GM21529 (cell line): ENCODE results near the gene NLGN3.
"Not testable (repeated sequence)": the region's sequence is repeated elsewhere in the genome, so short reads cannot be mapped to it uniquely, and the experiment has no call there.

Experiments
- ATAC-seq: cut with Tn5 transposase; IDR thresholded peaks from one replicate; pipeline ENCODE4 v1.9.1; 2021; ENCODE audit not compliant: unreplicated experiment

Gene NLGN3

GRCh38 chrX:71168134-71168533 lies 23.5 kb downstream of the NLGN3 start:
- ATAC-seq: no peak

GRCh38 chrX:71169586-71169985 lies 24.9 kb downstream of the NLGN3 start:
- ATAC-seq: no peak

GRCh38 chrX:71170660-71171059 lies 26.0 kb downstream of the NLGN3 start:
- no peak for ATAC-seq

- ATAC-seq: no peak
Observed at GRCh38 chrX:71171110-71171801, 26.6 kb downstream of the NLGN3 start.

GRCh38 chrX:71173440-71173839 lies 28.8 kb downstream of the NLGN3 start:
- ATAC-seq: no peak

- ATAC-seq: no peak
Observed at GRCh38 chrX:71174795-71175194, 30.2 kb downstream of the NLGN3 start.

GRCh38 chrX:71175531-71175930 lies 30.9 kb downstream of the NLGN3 start:
- ATAC-seq: no peak

- ATAC-seq: no peak
Observed at GRCh38 chrX:71177327-71177726, 32.7 kb downstream of the NLGN3 start.

- peak; percentile 38 for ATAC-seq
Observed at GRCh38 chrX:71178908-71179307, 34.3 kb downstream of the NLGN3 start.

DNA sequence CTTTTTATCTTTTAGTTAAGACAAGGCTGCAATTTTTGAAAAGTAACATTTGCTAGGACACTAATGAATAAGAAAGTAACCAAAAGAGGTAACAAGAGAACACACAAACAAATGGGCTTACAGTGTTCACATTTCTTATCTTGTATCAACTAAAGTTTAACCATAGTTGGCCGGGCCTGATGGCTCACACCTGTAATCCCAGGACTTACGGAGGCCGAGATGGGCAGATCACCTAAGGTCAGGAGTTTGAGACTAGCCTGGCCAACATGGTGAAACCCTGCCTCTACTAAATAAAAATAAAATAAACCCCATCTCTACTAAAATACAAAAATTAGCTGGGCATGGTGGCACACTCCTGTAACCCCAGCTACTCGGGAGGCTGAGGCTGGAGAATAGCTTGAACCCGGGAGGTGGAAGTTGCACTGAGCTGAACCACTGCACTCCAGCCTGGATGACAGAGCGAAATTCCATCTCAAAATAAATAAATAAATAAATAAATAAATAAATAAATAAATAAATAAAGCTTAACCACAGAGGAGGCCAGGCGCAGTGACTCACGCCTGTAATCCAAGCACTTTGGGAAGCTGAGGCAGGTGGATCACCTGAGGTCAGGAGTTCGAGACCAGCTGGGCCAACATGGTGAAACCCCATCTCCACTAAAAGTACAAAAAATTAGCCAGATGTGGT lies 36.1 kb downstream of the NLGN3 start:
- ATAC-seq: not testable (repeated sequence)

DNA sequence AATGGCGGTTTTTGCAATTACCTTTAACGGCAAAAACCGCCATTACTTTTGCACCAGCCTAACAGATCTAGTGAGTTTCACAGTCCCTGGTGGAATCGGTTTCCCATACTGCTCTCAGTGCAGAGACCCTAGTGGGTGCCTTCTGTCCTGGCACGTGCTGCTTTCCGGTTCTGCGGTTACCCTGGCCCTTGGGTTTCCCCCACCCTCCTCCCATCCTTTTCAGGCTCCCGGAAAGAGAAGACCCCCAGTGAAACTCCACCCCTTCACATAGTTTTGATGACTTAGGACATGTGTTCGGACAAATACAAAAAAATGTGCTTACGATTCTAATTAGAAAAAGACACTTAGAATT lies 36.9 kb downstream of the NLGN3 start:
- ATAC-seq: peak; percentile 37

GRCh38 chrX:71181910-71182799 lies 37.5 kb downstream of the NLGN3 start:
- peak; percentile 88 for ATAC-seq

DNA sequence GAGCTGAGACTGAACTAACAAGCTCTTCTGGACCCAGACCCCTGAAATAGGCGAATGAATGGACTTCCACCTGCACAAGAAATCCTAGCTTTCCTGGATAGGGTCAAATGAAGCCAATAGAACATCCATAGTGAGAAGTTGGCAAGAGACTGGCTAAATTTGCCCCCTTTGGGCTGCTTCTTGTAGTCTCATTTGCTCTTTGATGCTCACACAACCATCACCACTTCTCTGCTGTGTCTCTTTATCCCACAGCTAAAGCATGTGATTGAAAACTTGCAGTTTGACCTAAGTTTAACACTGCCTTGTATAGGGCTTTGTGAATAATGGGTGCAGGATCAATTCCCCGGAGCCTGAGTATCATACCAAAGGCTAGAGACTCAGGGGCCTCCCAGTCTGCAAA lies 38.2 kb downstream of the NLGN3 start:
- no peak for ATAC-seq

- no peak for ATAC-seq
Observed at GRCh38 chrX:71183341-71183740, 38.7 kb downstream of the NLGN3 start.

GRCh38 chrX:71184092-71184491 lies 39.5 kb downstream of the NLGN3 start:
- ATAC-seq: no peak

DNA sequence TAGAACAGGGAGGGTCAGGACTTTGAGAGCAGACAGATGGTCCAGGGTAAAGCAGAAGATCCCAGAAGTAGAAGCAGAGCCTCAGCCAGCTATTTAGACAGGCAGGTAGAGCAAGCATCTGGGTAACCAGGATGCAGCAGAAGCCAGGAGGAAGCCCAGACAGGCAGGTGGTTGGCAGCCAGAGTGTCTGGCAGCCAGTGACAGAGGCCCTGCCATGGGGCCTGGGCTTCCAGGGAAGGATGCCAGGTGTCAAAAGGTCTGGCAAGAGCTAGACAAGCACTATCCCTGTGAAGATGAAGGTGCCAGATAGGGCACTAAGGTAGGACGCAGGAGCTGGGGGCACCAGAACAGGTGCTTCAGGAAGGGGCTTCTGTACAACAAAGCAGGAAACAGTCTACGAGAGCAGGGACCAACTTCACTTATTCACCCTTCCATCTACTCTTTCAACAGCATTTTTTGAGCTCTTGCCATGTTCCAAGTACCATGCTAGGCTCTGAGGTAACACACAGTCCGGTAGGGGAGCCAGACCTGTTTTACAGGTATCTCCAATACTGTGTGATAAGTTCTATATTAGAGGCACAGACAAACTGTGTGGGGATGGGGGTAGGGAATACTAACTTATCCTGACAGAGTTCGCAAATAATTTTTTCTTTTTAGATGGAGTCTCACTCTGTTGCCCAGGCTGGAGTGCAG lies 40.3 kb downstream of the NLGN3 start:
- ATAC-seq: no peak

DNA sequence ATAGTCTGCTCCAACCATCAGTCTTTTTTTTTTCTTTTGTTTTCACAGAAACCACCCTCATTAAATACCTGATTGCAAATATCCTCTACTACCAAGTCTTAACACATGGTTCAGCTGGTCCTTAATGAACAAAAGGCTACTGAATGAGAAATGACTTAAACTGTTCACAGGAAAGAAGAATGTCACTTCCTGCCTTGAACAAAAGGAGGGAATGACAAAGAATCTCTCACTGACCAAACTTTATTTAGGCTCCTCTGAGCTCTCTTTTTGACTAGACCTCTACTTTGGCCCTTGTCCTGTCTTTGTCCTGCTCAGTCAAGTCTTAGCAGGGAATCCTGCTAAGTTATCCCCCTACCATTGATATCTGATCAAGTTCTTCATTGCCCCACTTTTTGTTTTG lies 46.6 kb downstream of the NLGN3 start:
- ATAC-seq: no peak

DNA sequence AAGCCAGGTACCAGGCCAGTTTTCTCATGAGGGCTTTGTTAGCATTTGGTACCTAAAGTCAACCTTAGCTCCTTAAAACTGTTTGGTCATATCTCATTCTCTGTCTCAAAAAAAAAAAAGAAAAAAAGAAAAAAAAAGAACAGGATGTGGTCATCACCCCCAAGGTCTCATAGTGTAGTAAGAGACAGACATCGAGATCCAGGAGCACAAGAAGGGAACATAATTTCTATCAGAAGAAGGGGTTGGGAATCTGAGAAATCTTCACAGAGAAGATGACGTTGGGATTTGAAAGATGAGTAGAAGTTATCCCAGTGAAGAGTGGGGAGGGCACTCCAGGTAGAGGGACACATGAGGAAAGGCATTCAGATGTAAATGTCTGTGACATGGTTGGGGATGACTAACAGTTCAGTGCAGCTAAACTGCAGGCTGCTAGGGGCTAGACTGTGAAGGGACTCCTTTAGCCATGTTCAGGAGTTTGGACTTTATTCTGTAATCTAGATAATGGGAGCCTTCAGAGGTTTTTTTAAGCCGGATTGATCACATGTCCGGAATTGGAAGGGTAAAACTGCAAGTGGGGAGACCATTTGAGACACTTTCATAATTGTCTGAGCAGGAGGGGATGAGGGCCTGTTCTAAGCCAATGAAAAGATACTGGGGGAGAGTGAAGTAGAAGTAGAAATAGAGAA lies 51.5 kb downstream of the NLGN3 start:
- ATAC-seq: peak; percentile 45

- peak; percentile 80 for ATAC-seq
Observed at GRCh38 chrX:71198066-71198465, 53.4 kb downstream of the NLGN3 start.

- no peak for ATAC-seq
Observed at GRCh38 chrX:71199252-71200008, 54.8 kb downstream of the NLGN3 start.
